SU-DHL-6 (cell line): ENCODE results near the gene SH3GLB2.

Experiments
- EZH2phosphoT487 ChIP-seq: fragments of 200-600 bp; sonication (generic), shearing (Covaris generic); conservative IDR thresholded peaks from 2 replicates; pipeline ENCODE4 v1.6.1; 2018; ENCODE audit warnings: mild to moderate bottlenecking, antibody characterized with exemption, low read length, moderate library complexity, mixed read lengths
- TF ChIP-seq, protein P1 (sequence below): fragments of 200-600 bp; sonication (generic); IDR thresholded peaks from one replicate; pipeline ENCODE4 v1.5.1; 2017; ENCODE audit warnings: antibody characterized with exemption, mild to moderate bottlenecking, low read length, moderate library complexity; ENCODE audit not compliant: insufficient read depth, poor library complexity, severe bottlenecking

DNA sequence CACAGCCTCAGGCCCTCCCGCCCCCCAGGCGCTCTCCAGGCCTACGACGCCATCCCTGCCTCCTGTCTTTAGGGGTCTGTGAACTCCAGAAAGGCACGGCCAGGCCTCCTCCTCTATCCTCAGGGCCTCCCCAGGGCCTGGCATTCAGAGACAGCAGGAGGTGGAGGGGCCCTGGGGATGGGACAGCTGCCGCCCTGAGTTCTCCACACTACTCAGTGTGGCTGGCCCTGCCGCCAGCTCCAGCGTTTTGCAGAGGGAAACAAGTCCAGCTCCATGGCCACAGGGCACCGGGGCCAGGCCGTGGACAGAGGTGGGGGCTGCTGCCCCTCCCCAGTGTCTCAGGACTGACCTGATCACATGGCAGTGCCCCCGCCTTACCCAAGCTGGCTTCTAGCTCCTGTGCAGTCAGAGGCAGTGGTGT is 16.4 kb downstream of the SH3GLB2 start:
- TF ChIP-seq, protein P1, sequence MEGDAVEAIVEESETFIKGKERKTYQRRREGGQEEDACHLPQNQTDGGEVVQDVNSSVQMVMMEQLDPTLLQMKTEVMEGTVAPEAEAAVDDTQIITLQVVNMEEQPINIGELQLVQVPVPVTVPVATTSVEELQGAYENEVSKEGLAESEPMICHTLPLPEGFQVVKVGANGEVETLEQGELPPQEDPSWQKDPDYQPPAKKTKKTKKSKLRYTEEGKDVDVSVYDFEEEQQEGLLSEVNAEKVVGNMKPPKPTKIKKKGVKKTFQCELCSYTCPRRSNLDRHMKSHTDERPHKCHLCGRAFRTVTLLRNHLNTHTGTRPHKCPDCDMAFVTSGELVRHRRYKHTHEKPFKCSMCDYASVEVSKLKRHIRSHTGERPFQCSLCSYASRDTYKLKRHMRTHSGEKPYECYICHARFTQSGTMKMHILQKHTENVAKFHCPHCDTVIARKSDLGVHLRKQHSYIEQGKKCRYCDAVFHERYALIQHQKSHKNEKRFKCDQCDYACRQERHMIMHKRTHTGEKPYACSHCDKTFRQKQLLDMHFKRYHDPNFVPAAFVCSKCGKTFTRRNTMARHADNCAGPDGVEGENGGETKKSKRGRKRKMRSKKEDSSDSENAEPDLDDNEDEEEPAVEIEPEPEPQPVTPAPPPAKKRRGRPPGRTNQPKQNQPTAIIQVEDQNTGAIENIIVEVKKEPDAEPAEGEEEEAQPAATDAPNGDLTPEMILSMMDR, result no peak
- no peak for TF ChIP-seq EZH2phosphoT487
